ENCODE data around the gene ALKBH7.
"Not testable (repeated sequence)": the region's sequence is repeated elsewhere in the genome, so short reads cannot be mapped to it uniquely, and the experiment has no call there.

ALKBH7 gene

DNA sequence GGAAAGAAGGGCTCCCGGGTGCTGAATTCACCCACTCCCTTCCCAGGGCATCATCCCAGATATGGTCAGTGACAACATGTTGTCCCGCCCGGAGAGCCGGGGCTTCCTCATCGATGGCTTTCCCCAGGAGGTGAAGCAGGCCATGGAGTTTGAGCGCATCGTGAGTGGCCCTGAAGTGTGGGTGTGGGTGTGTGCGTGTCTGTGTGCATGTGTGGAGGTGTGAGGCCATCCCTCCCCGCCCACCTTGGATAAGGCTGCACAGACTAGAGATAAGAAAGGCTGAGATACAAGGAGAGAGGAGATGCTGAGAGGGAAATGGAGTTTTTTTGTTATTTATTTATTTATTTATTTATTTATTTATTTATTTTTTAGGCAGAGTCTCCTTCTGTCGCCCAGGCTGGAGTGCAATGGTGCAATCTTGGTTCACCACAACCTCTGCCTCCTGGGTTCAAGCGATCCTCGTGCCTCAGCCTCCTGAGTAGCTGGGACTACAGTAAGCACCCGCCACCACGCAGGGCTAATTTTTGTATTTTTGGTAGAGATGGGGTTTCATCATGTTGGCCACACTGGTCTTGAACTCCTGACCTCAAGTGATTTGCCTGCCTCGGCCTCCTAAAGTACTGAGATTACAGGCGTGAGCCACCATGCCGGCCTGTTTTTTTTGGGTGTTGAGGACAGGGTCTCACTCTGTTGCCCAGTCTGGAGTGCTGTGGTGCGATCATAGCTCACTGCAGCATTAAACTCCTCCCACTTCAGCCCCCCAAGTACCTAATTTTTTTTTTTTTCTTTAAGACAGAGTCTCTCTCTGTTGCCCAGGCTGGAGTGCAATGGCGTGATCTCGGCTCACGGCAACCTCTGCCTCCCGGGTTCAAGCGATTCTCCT lies 27.7 kb downstream of the ALKBH7 start:
- DNase-seq (ENCODE audit: low read depth), result not testable (repeated sequence)

- no peak for DNase-seq (ENCODE audit: low read depth)
Measured at GRCh38 chr19:6402058-6402457, 29.5 kb downstream of the ALKBH7 start.

DNA sequence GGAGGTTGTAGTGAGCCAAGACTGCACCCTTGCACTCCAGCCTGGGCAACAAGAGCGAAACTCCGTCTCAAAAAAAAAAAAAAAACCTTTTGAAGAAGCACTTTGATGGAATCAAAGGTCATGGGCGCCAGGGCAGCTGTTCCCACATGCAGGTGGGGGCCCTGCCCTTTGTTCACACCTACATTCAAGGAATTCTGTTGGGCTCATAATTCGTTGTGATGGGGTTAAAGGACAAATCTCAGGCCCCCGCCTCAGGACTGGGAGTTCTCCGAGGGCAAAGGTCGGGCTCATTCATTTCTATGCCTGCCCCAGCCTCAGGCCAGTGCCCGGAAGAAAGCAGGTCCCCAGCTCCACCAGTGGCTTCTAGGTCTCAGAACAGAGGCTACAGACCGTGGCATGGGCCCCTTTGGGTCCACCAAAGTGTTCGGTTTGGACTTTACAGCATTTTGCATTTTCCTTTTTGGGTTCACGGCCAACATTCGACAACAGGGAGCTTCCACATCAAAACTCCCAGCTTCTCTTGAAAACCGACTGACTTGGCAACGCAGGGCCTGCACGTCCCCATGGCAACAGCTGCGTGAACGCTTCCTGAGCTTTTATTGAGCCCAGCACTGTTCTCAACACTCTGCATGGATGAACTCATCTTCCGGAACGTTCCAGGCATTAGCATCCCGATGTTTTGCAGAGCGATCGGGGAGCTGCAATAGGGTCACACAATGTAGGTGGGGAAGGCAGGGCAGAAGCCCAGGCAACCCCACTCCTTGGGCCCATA lies 30.4 kb downstream of the ALKBH7 start:
- no peak for DNase-seq (ENCODE audit: low read depth)

- DNase-seq (ENCODE audit: low read depth), result no peak
Measured at GRCh38 chr19:6406401-6406800, 33.8 kb downstream of the ALKBH7 start.

GRCh38 chr19:6409346-6409745 lies 36.8 kb downstream of the ALKBH7 start:
- no peak for DNase-seq (ENCODE audit: low read depth)

DNA sequence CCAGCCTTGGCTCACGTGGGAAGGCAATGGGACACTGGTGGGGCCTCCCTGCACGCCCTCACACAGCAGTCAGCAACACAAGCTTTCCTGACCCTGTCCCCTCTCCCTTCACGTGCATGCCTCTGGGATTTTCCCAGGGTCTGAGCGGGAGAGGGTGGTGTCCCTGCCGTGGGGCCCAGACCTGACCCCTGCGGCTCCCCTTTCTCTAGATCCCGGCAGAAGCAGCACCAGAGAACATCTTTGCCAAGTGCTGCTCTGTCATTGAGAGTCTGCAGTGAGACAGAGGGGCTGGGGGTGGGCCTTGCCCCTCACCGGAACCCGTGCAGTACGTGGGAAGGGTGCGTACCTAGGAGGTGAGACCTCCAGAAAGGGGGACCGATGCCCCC lies 39.5 kb downstream of the ALKBH7 start:
- no peak for DNase-seq (ENCODE audit: low read depth)

DNA sequence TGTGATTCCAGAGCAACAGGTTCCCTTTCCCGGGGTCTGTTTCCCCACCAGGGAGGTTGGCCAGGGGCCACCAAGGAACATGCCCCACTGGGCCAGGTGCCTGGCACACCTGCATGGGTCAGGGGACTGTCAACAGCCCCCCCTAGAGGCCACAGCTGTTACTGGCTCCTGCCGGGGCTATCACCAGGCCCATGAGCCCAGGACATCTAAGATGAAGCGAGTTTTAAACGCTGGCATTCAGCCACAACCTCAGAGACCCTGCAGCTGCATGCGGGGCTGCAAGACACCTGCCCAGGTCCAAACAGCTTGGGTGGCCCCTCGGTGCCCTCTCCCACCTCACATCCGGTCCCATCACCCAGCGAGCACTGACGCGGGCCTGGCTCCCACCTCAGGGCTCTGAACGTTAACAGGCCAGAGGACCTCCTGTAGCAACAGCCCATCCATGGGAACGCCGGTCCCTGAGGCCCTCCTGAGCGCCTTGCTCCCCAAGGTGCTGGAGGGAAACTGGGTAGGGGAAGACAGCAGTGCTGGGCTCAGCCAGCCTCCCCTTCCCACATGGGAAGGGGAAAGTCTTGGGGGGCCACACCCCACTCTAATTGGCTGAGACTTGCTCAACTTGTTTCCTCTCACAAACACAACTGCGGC lies 40.0 kb downstream of the ALKBH7 start:
- no peak for DNase-seq (ENCODE audit: low read depth)

DNA sequence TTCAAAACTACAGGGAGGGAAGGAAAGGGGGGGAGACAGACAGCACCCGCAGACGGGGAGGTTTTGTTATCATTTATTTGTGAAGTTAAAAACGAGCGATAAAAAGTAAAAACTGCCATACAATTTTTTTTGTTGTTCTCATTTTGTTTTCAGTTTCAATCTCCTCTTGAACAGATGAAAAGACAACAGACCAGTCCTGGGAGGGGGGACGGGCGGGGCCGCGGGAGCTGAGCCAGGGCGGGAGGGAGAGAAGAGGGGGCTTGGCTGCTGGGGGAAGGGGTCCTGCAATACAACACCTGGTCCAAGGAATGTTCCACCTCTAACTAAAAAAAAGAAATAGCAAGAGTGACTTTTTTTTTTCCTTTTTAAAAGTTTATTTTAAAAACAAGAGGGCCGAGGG lies 40.7 kb downstream of the ALKBH7 start:
- DNase-seq (ENCODE audit: low read depth), result no peak

GRCh38 chr19:6413721-6414643 lies 41.4 kb downstream of the ALKBH7 start:
- DNase-seq (ENCODE audit: low read depth), result no peak

DNA sequence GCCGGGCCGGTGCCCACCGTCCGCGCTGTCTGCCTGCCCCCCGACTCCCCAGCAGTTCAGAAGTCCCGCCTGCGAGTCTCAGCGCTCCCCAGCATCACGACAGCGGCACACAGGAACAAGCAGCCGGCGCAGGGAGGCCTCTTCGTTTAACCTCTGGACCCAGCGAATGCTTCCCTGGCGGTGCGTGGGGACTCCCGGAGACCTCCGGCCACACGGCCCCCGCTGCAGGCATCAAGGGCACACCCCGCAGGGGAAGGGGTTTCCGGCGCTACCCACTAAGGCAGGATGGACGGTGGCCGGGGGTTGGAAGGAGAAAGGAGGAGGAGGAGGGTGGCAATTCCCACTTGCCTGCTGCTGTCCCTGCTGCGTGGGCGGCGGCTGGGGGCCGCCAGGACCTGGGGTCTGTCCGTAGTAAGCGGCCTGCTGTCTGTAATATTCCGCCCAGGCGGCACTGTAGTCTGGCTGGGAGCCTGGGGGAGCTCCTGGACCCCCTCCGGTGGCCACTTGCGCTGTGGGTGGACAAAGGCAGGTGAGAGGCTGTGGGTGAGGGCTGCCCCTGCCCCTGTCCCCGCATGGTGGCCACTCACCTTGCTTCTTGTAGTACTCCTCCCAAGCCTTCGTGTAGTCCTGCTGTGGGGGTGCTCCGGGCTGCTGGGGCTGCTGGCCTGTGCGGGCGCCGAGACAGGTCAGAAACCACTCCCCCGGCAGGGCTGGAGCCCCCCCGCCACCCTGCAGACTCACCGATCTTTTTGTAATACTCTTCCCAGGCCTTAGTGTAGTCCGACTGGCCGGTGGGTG lies 42.4 kb downstream of the ALKBH7 start:
- DNase-seq (ENCODE audit: low read depth), result no peak

DNA sequence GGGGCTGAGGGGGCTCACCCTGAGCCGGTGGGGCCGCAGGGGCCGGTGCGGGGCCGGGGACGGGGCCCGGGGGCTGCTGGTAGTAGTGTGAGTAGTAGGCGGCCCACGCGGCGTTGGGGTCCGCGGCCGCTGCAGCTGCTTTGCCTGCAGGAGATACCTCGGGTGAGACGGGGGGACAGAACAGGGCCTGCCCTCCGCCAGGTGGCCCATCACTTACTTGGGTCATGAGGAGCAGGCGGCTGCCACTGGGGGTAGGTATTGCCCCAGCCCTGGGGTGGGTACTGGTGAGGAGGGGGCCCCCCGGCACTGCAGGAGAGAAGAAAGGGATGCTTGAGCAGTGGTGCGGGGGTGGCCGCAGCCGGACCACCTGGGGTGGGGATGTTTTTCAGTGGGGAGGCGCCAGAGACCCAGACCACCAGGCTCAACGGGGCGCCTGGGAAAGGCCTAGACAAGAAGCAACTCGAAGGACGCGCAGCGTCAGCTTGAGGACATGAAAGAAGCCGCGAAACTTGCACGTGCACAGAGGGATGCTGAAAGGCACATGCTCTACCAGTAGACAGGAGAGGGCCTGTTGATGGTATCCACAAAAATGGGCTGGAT lies 43.1 kb downstream of the ALKBH7 start:
- DNase-seq (ENCODE audit: low read depth), result no peak

DNA sequence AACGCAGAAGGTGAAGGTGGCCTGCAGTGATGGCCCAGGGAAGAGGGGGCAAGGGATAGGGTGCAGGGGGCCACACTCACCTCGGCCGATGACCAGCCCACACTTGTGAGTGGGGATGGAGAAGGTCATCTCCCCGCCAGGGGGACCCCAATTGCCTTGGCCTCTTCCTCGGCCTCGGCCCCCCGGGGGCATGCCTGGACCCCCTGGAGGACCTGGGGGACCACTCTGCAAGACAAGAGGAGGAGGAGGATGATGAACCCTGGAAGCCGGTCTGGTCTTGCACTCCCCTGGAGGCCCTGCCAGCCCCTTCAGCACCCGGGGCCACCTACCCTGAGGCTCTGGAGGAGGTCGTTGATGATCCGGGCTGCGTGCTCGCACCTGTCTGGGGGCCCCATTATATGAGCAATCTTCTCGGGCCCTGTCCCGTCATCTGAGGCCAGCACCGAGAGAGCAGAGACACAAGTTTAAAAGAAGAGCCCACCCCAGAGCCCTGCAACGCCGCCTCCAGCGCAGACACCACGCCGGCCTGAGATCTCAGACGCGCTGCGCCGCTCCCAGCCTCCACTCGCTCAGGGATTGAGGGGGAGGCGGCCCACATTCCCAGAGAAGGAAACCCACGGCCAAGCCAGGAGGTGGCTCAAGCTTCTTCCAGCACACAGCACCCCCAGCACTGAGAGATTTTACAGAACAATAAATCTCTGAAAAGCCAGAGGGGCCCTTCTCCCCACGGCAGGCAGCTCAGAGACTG lies 44.2 kb downstream of the ALKBH7 start:
- DNase-seq (ENCODE audit: low read depth), result no peak

DNA sequence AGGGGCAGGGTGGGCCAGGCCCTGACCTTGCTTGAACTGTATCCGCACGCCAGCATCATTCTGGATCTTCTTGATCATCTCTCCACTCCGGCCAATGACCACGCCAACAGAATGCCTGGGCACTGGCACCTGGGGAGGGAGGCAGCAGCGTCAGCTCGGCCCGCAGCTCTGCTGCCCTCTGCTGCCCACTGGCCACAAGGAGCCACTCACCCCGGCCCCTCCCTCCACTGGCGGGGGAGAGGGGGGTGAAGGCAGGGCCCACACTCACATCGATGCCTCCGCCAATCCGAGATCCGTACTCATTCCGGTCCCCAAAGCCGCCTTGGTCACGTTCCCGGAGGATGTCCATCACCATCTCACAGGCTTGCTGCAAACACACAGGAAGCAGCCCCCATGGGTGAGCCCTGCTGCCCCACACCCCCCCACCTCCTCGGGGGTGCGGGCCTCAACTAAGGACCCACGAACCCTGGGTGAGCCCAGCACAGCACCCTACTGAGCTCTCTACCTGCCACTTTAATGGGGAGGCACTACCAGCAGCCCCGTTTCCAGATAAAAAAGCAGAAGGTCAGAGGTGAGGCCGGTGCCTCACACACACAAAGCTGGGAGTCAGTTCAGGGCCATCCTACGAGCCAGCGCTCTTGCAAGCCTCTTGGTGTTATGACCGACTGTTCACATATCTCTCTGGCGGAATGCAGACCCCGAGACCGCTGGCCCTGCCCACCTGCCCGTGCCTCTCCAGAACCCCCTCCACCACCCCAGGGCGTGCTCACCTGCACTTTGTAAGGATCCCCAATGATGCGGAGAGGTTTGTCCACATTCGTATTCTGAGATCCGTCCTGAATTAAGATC lies 45.3 kb downstream of the ALKBH7 start:
- DNase-seq (ENCODE audit: low read depth), result no peak

GRCh38 chr19:6418562-6418932 lies 46.0 kb downstream of the ALKBH7 start:
- no peak for DNase-seq (ENCODE audit: low read depth)

GRCh38 chr19:6421075-6422014 lies 48.8 kb downstream of the ALKBH7 start:
- DNase-seq (ENCODE audit: low read depth), result no peak

GRCh38 chr19:6423499-6424194 lies 51.1 kb downstream of the ALKBH7 start:
- DNase-seq (ENCODE audit: low read depth), result no peak
